ENCODE data around the gene CCDC186. TPM values are rescaled to one million over a fixed set of nuclear protein-coding genes. Genes with fewer than 3 reads are reported as not detected.

The CCDC186 gene
- total RNA-seq, 2 experiments from 2014 or later = 10.5 to 11.6 TPM

- no peaks in the 10 kb centered on the region for H3K4me1 Mint-ChIP-seq (ENCODE audit: low read depth)
- H3K9me3 Mint-ChIP-seq = no peaks in the 10 kb centered on the region
- no peaks in the 10 kb centered on the region for H3K27me3 Mint-ChIP-seq
- CTCF ChIA-PET = interaction anchor here (0.8 to 2.1 kb wide), 2 partner anchors 11 to 38 kb away, joined by 3 to 7 read pairs; no protein-coding TSS in a partner anchor
- no peak for ATAC-seq
- POLR2A ChIA-PET = no interaction called here
- H3K27ac Mint-ChIP-seq = no peak overlapping the region
- intact Hi-C loops (cut with micrococcal nuclease) = no loop called here
- no peak overlapping the region for H3K4me3 Mint-ChIP-seq
- no peak for TF ChIP-seq CTCF (IDR thresholded peaks at IDR 0.05)
- DNase-seq = no peak
- H3K36me3 Mint-ChIP-seq (ENCODE audit: low read depth) = peaks cover 3% of the 10 kb centered on the region
These were observed 56.3 kb downstream of the CCDC186 start for GRCh38 chr10:114117728-114118127.

GRCh38 chr10:114115661-114116445, 58.1 kb downstream of the CCDC186 start:
- POLR2A ChIA-PET = interaction anchor here (0.6 kb wide), 2 partner anchors 10 to 994 kb away, joined by 3 to 4 read pairs; no protein-coding TSS in a partner anchor
- Mint-ChIP-seq H3K27ac (no peak overlapping the region), H3K9me3 (no peaks in the 10 kb centered on the region), H3K4me3 (no peak overlapping the region), H3K36me3 (ENCODE audit: low read depth) (no peaks in the 10 kb centered on the region), H3K4me1 (ENCODE audit: low read depth) (no peaks in the 10 kb centered on the region), H3K27me3 (peaks cover 2% of the 10 kb centered on the region)
- DNase-seq = no peak
- TF ChIP-seq CTCF (IDR thresholded peaks at IDR 0.05) = no peak
- intact Hi-C loops (cut with micrococcal nuclease) = no loop called here
- CTCF ChIA-PET = interaction anchor here (1.9 to 2.1 kb wide), 2 partner anchors 9 to 28 kb away, joined by 4 to 7 read pairs; no protein-coding TSS in a partner anchor
- ATAC-seq = no peak

GRCh38 chr10:114110174-114110972, 63.6 kb downstream of the CCDC186 start:
- POLR2A ChIA-PET = no interaction called here
- ATAC-seq (no peak), DNase-seq (no peak)
- no peaks in the 10 kb centered on the region for H3K9me3 Mint-ChIP-seq
- no peaks in the 10 kb centered on the region for H3K36me3 Mint-ChIP-seq (ENCODE audit: low read depth)
- H3K27me3 Mint-ChIP-seq = peaks cover 3% of the 10 kb centered on the region
- no peak overlapping the region for H3K4me3 Mint-ChIP-seq
- no peaks in the 10 kb centered on the region for H3K4me1 Mint-ChIP-seq (ENCODE audit: low read depth)
- CTCF ChIA-PET = interaction anchor here (1.3 to 1.6 kb wide), 2 partner anchors 215 to 311 kb away, joined by 3 to 6 read pairs; no protein-coding TSS in a partner anchor
- TF ChIP-seq CTCF (IDR thresholded peaks at IDR 0.05) = no peak
- intact Hi-C loops (cut with micrococcal nuclease) = no loop called here
- no peak overlapping the region for H3K27ac Mint-ChIP-seq

- TF ChIP-seq CTCF (IDR thresholded peaks at IDR 0.05) = peak; percentile 55
- CTCF ChIA-PET = interaction anchor here (0.6 to 8.2 kb wide), 16 partner anchors 10 to 401 kb away, joined by 3 to 87 read pairs (median 4); no protein-coding TSS in a partner anchor
- Mint-ChIP-seq H3K9me3 (no peaks in the 10 kb centered on the region), H3K27ac (no peak overlapping the region), H3K4me3 (no peak overlapping the region), H3K27me3 (peaks cover 29% of the 10 kb centered on the region), H3K36me3 (ENCODE audit: low read depth) (no peaks in the 10 kb centered on the region), H3K4me1 (ENCODE audit: low read depth) (peaks cover 31% of the 10 kb centered on the region)
- intact Hi-C loops (cut with micrococcal nuclease) = loop anchor here (1.0 to 10.0 kb wide), 3 partner anchors 241 to 398 kb away; no protein-coding TSS in a partner anchor
- POLR2A ChIA-PET = no interaction called here
- DNase-seq (no peak), ATAC-seq (peak; percentile 48)
These were observed 70.7 kb downstream of the CCDC186 start for GRCh38 chr10:114103284-114103683.
